ENCODE data around the gene SYT3. TPM values are rescaled to one million over a fixed set of nuclear protein-coding genes. Genes with fewer than 3 reads are reported as not detected.

Gene SYT3
- total RNA-seq, 1 experiment from 2014 or later, result not detected

DNA sequence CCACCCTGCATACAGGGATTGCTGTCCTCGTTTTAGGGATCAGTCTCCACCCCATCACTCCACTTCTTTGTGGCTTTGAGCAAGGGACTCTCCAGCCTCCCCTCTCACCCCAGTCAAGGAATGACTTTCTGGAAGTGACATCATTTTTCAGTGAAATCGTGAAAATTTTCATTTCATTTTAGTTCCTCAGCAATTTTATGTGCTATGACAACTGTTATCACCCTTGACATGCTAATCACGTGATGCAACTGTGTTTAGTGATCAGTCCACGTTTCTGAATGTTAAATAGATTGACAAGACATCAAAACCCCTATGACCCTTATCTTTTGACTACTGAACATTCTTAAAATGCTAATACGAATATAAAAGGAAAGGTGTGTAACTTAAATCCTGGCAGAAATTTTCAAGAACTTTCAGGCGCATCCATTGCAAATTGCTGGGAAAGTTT, 17.6 kb upstream of the SYT3 start:
- no TSS peak for BruUV-seq (replicated peaks)
- in situ Hi-C loops (cut with HindIII; ENCODE audit: low pct_unique_long_range_greater_than_20kb, low sequenced_read_pairs) (no loop called here), intact Hi-C loops (cut with micrococcal nuclease; ENCODE audit: unreplicated experiment) (no loop called here)
- H3K4me3 ChIP-seq (ENCODE audit: low read depth in 2 of 2, low read length in 2 of 2), result peak overlapping the region; percentile 38 to 53
- ChIA-PET POLR2A (no interaction called here), CTCF (no interaction called here)
- TF ChIP-seq SIN3A (IDR thresholded peaks at IDR 0.05; ENCODE audit: borderline replicate concordance, insufficient read depth, low read depth, low read length), result no peak
- TF ChIP-seq, protein P1, sequence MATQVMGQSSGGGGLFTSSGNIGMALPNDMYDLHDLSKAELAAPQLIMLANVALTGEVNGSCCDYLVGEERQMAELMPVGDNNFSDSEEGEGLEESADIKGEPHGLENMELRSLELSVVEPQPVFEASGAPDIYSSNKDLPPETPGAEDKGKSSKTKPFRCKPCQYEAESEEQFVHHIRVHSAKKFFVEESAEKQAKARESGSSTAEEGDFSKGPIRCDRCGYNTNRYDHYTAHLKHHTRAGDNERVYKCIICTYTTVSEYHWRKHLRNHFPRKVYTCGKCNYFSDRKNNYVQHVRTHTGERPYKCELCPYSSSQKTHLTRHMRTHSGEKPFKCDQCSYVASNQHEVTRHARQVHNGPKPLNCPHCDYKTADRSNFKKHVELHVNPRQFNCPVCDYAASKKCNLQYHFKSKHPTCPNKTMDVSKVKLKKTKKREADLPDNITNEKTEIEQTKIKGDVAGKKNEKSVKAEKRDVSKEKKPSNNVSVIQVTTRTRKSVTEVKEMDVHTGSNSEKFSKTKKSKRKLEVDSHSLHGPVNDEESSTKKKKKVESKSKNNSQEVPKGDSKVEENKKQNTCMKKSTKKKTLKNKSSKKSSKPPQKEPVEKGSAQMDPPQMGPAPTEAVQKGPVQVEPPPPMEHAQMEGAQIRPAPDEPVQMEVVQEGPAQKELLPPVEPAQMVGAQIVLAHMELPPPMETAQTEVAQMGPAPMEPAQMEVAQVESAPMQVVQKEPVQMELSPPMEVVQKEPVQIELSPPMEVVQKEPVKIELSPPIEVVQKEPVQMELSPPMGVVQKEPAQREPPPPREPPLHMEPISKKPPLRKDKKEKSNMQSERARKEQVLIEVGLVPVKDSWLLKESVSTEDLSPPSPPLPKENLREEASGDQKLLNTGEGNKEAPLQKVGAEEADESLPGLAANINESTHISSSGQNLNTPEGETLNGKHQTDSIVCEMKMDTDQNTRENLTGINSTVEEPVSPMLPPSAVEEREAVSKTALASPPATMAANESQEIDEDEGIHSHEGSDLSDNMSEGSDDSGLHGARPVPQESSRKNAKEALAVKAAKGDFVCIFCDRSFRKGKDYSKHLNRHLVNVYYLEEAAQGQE (IDR thresholded peaks at IDR 0.05; ENCODE audit: insufficient read depth in 1 of 2, low read depth in 2 of 2, low read length in 1 of 2), result no peak
- TF ChIP-seq TCF7L2 (IDR thresholded peaks at IDR 0.05; ENCODE audit: low read depth, low read length), result no peak
- no peak for TF ChIP-seq POLR2AphosphoS5 (IDR thresholded peaks at IDR 0.05; ENCODE audit: low read depth, low read length)
- TF ChIP-seq, protein P2, sequence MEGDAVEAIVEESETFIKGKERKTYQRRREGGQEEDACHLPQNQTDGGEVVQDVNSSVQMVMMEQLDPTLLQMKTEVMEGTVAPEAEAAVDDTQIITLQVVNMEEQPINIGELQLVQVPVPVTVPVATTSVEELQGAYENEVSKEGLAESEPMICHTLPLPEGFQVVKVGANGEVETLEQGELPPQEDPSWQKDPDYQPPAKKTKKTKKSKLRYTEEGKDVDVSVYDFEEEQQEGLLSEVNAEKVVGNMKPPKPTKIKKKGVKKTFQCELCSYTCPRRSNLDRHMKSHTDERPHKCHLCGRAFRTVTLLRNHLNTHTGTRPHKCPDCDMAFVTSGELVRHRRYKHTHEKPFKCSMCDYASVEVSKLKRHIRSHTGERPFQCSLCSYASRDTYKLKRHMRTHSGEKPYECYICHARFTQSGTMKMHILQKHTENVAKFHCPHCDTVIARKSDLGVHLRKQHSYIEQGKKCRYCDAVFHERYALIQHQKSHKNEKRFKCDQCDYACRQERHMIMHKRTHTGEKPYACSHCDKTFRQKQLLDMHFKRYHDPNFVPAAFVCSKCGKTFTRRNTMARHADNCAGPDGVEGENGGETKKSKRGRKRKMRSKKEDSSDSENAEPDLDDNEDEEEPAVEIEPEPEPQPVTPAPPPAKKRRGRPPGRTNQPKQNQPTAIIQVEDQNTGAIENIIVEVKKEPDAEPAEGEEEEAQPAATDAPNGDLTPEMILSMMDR (IDR thresholded peaks at IDR 0.05), result no peak
- peak overlapping the region; percentile 23; the same call in 1 of the 2 replicates for H3K27ac ChIP-seq (ENCODE audit: low read length)
- no peaks in the 10 kb centered on the region for H3K4me1 ChIP-seq (ENCODE audit: control insufficient read depth, insufficient read depth, low read length)
- ATAC-seq, result no peak
- H3K9me3 ChIP-seq (ENCODE audit: control insufficient read depth, insufficient read depth, low read depth, low read length), result no peaks in the 10 kb centered on the region
- DNase-seq (ENCODE audit: low read depth, low spot score), result no peak
- H3K36me3 ChIP-seq (ENCODE audit: control insufficient read depth, insufficient read depth, low read length), result peaks cover 6% of the 10 kb centered on the region; the same call in 1 of the 2 replicates
- no peaks in the 10 kb centered on the region for H3K27me3 ChIP-seq (ENCODE audit: control insufficient read depth, insufficient read depth, low read length)

DNA sequence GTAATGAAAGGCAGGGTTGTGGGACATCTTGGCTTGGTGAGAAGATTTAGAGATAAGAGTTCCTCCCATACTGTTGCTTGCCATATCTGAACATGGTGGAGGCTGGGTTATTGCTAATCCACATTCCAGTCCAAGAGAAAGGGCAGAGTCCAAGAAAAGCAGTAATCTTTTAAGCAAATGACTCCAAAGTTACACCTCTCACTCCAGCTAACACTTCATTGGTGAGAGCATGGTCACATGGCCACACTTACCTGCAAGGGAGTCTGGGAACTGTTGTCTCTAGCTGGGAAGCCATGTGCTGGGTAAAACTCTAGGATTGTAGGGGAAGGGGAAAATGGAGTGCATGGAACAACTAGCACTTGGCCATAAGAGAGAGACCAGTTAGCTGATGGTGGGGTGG, 15.2 kb upstream of the SYT3 start:
- POLR2A ChIA-PET, result no interaction called here
- Histone ChIP-seq H3K9me3 (ENCODE audit: control insufficient read depth, insufficient read depth, low read depth, low read length) (no peaks in the 10 kb centered on the region), H3K27me3 (ENCODE audit: control insufficient read depth, insufficient read depth, low read length) (no peaks in the 10 kb centered on the region), H3K4me3 (ENCODE audit: low read depth in 2 of 2, low read length in 2 of 2) (no peak overlapping the region), H3K27ac (ENCODE audit: low read length) (no peak overlapping the region), H3K36me3 (ENCODE audit: control insufficient read depth, insufficient read depth, low read length) (peaks cover 6% of the 10 kb centered on the region; the same call in 1 of the 2 replicates), H3K4me1 (ENCODE audit: control insufficient read depth, insufficient read depth, low read length) (no peaks in the 10 kb centered on the region)
- intact Hi-C loops (cut with micrococcal nuclease; ENCODE audit: unreplicated experiment) (no loop called here), in situ Hi-C loops (cut with HindIII; ENCODE audit: low pct_unique_long_range_greater_than_20kb, low sequenced_read_pairs) (no loop called here)
- no TSS peak for BruUV-seq (replicated peaks)
- no peak for DNase-seq (ENCODE audit: low read depth, low spot score)
- TF ChIP-seq, protein P1 (IDR thresholded peaks at IDR 0.05; ENCODE audit: insufficient read depth in 1 of 2, low read depth in 2 of 2, low read length in 1 of 2), result no peak
- TF ChIP-seq SIN3A (IDR thresholded peaks at IDR 0.05; ENCODE audit: borderline replicate concordance, insufficient read depth, low read depth, low read length) (no peak), TCF7L2 (IDR thresholded peaks at IDR 0.05; ENCODE audit: low read depth, low read length) (no peak), POLR2AphosphoS5 (IDR thresholded peaks at IDR 0.05; ENCODE audit: low read depth, low read length) (no peak)
- TF ChIP-seq, protein P2 (IDR thresholded peaks at IDR 0.05), result no peak
- no peak for ATAC-seq
- CTCF ChIA-PET, result no interaction called here
